Kidney (tissue), 2 donors: ENCODE results near the gene CD99. TPM values are rescaled to one million over a fixed set of nuclear protein-coding genes. Genes with fewer than 3 reads are reported as not detected.

ENCODE experiments used
- polyA plus RNA-seq: library from polyadenylated mRNA; stranded (reverse); fragments of 350-450 nt; fragmentation: Illumina TruSeq; extraction: RNeasy Lipid Tissue Mini Kit (QIAGEN cat#74804); gene quantifications from one replicate; pipeline ENCODE4 v1.2.3, GENCODE V29; 2014; ENCODE audit warnings: low read depth, low replicate concordance; ENCODE audit not compliant: insufficient read depth
- total RNA-seq: library from RNA; stranded (reverse); fragmentation: NEBNext Ultra II Directional; extraction: Animal tissue kit (Norgen Biotek cat#: 25700); gene quantifications from one replicate; pipeline ENCODE4 v1.2.1, GENCODE V29; 2021
- donor health status: DM: yes; HTN: yes; CAD: no.

The CD99 gene
- total and polyA plus RNA-seq, 2 donors from 2014 or later, result 125 to 136 TPM

Other genes with a start within 250 kb of the CD99 start
- gene DHRSX, start 190.3 kb upstream of the CD99 start, total RNA-seq, result 26.4 TPM
- 30.0 TPM for gene DHRSX, start 190.3 kb upstream of the CD99 start, polyA plus RNA-seq
- gene ZBED1, start 190.3 kb upstream of the CD99 start, total RNA-seq, result 40.7 TPM
- 20.6 TPM for gene ZBED1, start 190.3 kb upstream of the CD99 start, polyA plus RNA-seq
- 0.50 TPM for gene XG, start 60.7 kb downstream of the CD99 start, total RNA-seq
- gene XG, start 60.7 kb downstream of the CD99 start, polyA plus RNA-seq, result 0.43 TPM
- 2.2 TPM for gene GYG2, start 137.6 kb downstream of the CD99 start, total RNA-seq
- gene GYG2, start 137.6 kb downstream of the CD99 start, polyA plus RNA-seq, result 2.9 TPM
- 106 TPM for gene ARSD, start 238.0 kb downstream of the CD99 start, total RNA-seq
- gene ARSD, start 238.0 kb downstream of the CD99 start, polyA plus RNA-seq, result 35.4 TPM